Left colon (tissue), 2 donors: ENCODE results near the gene PRICKLE2. TPM values are rescaled to one million over a fixed set of nuclear protein-coding genes. Genes with fewer than 3 reads are reported as not detected.
"Not testable (repeated sequence)": the region's sequence is repeated elsewhere in the genome, so short reads cannot be mapped to it uniquely, and the experiment has no call there.

ENCODE experiments used
- ATAC-seq: fragments of 200-7000 bp; cut with Tn5 transposase; one replicate; pipeline ENCODE4 v1.9.1; 2020; ENCODE audit warnings: mild to moderate bottlenecking, moderate library complexity
- DNase-seq, 2 donors: peaks; one replicate each; pipeline ENCODE4 v3.0.0-alpha.2; 2020
- intact Hi-C, 2 donors: fragments of 100-400 bp; cut with DNase I in 1 of 2; cut with micrococcal nuclease in 1 of 2; formaldehyde crosslinking; loops; one replicate each; pipeline versions ENCODE4 v1.11.2 to v1.14.0; 2022; cut with DNase I, micrococcal nuclease
- total RNA-seq, 2 donors: library from RNA; stranded (reverse); fragmentation: NEBNext Ultra II Directional; extraction: Animal tissue kit (Norgen Biotek cat#: 25700); gene quantifications; one replicate each; pipeline ENCODE4 v1.2.1, GENCODE V29; 2021
- donor health status: DM: no; HTN: no; CAD: no.
- donor health status: DM: yes; HTN: yes; CAD: no.

Gene PRICKLE2
- total RNA-seq, 2 donors from 2014 or later: 2.6 to 13.2 TPM

- intact Hi-C loops: no loop called here
- ATAC-seq (peak; percentile 76), DNase-seq (no peak)
These were observed 131.2 kb downstream of the PRICKLE2 start for GRCh38 chr3:64093825-64094712.

- intact Hi-C loops: no loop called here
- no peak for DNase-seq
- ATAC-seq: no peak
These were observed 132.1 kb downstream of the PRICKLE2 start for GRCh38 chr3:64093211-64093610.

GRCh38 chr3:64091501-64091900 lies 133.8 kb downstream of the PRICKLE2 start:
- DNase-seq (no peak), ATAC-seq (no peak)

DNA sequence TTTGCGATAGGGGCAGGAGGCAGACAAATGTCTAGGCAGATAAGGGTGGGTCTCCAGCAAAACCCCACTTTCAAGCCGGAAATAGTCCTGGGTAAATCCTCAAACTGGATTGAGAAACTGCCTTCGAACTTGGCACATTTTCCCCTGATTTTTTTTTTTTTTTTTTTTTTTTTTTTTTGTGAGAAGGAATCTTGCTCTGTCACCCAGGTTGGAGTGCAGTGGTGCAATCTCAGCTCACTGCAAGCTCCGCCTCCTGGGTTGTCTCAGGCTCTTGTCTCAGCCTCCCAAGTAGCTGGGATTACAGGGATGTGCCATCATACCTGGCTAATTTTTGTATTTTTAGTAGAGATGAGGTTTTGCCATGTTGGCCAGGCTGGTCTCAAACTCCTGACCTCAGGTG lies 135.9 kb downstream of the PRICKLE2 start:
- ATAC-seq, intact Hi-C loops, DNase-seq: not testable (repeated sequence)

More at GRCh38 chr3:64091501-64091900, 133.8 kb downstream of the PRICKLE2 start:
- intact Hi-C loops: no loop called here

DNA sequence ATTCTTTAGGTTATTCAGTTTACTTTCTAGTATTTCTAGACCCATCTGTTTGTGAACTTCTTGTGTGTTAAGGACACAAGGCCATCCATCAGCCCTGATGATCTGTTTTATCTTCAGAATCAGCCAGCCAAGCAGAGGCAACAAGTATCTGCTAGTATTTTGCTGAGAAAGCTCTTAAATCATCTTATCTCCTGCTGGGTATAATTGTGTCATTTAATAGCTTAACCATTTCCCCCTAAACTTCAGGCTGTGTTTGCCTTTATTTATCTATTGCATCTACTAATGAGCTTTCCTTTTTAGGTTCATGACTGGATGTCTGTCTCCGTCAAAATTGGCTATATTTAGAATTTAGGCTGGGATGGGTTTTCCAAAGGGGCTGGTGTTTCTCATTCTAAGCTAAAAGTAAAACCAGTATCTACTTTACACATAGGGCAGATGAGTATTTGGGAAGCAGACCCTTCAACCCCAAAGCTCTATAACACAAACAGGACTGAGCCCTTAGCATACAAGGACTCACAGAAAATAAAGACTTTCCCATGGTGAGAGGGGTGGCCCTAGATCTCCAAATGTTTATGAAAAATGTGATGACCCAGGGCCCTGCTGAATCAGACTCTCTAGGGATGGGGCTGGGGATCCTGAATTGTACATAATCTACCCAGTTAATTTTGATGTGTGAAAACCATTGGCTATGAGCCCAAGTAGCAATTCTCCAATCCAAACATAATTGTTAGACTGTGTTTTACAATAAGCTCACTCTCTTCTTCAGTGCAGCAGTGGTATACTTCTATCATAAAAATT lies 136.7 kb downstream of the PRICKLE2 start:
- intact Hi-C loops: no loop called here
- ATAC-seq: no peak
- no peak for DNase-seq

- DNase-seq (no peak), ATAC-seq (no peak)
- intact Hi-C loops: no loop called here
These were observed 138.6 kb downstream of the PRICKLE2 start for GRCh38 chr3:64086479-64087252.

DNA sequence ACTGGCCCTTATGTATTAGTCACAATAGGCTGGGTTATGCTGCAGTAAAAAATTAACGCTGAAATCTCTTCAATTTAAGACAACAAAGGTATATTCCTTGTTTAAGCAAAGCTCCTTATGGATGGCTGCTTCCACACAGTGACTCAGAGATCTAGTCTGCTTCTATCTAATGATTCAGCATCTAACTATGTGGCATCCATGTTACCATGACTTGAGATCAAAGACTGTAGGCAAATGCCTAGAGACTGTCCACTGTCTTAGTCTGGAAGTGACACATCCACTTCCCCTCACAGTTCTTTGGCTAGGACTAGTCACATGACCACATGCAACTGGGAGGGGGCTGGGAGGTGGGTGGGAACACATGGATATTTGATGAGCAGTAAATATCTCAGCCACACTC lies 140.6 kb downstream of the PRICKLE2 start:
- DNase-seq: no peak
- no peak for ATAC-seq
- intact Hi-C loops: no loop called here

- no peak for ATAC-seq
- no peak for DNase-seq
- intact Hi-C loops: no loop called here
These were observed 141.7 kb downstream of the PRICKLE2 start for GRCh38 chr3:64083575-64083974.

GRCh38 chr3:64082961-64083541 lies 142.2 kb downstream of the PRICKLE2 start:
- intact Hi-C loops: no loop called here
- no peak for ATAC-seq

GRCh38 chr3:64082411-64082810 lies 142.9 kb downstream of the PRICKLE2 start:
- ATAC-seq: no peak
- DNase-seq: no peak
- intact Hi-C loops: no loop called here

More at GRCh38 chr3:64082961-64083541, 142.2 kb downstream of the PRICKLE2 start:
- DNase-seq: no peak

DNA sequence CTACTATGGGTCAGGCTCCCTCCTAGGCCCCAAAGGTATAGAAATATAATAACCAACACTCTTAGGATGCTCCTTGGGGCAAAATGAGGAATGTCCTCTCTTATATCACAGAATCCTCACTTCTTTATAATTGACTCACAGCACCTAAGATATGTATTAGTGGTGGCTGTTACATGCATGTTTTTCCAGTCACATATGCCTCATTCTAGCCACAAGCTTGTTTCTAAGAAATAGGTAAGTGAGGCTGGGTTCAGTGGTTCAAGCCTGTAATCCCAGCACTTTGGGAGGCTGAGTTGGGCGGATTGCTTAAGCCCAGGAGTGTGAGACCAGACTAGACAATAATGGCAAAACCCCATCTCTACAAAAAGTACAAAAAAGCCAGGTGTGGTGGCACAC lies 144.0 kb downstream of the PRICKLE2 start:
- no peak for ATAC-seq

DNA sequence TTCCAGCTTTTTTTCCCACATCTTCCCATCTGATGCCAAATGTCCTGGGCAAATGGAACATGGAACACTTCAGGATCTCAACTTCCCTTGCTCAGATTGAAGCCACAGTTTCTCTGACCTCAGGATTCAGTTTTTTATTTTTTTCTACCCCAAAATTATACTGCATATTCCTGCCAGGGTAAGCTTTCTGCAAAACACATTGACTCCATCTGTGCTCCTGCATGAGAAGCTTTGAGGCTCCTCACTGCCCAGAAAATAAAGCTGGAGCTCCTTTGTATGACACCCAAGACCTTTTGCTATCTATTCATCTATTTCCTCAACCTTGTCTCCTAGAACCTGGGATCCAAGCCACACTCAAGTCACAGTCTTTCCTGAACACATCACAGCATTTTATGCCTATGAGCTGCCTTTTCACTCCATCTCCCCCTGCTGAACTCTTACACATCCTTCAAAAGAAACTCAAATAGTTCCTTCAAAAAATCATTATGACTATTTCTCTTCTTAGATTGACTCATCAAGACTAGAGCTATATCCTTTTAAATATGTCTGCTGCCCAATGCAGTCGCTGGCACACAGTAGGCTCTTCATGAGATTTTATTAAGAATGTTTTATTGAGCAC lies 144.5 kb downstream of the PRICKLE2 start:
- DNase-seq (no peak), ATAC-seq (no peak)
- intact Hi-C loops: no loop called here

More for the DNA sequence above, 144.0 kb downstream of the PRICKLE2 start:
- DNase-seq: no peak
- intact Hi-C loops: no loop called here

DNA sequence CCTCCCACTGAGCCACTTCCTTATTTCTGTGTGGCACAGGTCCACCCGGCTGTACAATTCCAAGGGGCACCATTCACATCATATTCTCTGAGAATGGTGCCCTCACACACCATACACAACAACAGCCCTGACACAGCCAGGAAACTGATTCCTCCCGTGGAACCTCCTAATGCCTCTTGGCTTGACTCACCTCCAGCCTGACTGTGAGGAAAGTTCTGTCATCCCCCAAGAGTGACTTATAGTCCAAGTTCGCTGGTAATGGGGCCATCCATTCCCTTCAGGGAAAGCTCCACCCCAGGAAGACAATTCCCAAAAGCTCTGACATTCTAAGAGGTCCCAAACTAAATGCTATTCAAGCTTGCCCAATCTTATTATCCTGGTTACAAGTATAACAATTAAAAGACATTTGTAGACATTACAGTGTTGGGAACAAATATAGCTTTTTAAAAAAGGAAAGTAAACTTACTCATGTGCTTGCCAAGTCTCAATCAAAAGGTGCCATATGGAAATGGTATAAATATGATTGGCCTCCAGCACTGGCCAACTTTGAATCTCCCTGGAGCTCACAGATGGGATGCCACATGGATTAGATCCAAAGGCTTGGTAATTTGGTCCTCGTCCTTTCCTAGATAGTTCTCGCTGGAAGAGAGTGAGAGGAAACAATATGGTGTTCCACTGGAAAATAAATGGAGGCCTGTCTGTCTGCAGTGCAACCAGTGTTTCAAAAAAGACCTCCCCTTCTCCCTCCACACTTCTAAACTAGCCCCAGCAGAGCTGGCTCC lies 145.7 kb downstream of the PRICKLE2 start:
- no peak for ATAC-seq

GRCh38 chr3:64078966-64079365 lies 146.3 kb downstream of the PRICKLE2 start:
- no peak for DNase-seq
- intact Hi-C loops: no loop called here
- no peak for ATAC-seq

More for the DNA sequence above, 145.7 kb downstream of the PRICKLE2 start:
- intact Hi-C loops: no loop called here
- DNase-seq: no peak

- intact Hi-C loops: no loop called here
- no peak for DNase-seq
- no peak for ATAC-seq
These were observed 150.2 kb downstream of the PRICKLE2 start for GRCh38 chr3:64074895-64075679.

DNA sequence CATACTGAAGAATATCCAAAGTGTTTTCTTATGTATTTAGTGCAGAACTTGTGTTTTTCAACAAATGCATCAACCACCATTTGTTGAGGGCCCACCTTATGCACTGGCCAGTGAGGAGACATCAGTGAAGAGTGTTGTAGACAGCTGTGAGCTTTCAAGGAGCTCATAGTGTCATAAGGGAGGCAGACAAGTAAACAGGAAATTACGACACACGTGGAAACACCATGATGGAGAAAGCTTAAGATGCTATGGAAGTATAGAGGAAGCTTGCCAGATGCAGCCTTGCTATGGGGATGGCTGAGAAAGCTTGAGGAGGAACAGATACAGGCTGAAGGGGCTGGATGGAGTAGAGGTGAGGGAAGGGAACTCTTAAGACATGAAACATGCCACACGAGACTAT lies 151.2 kb downstream of the PRICKLE2 start:
- ATAC-seq (no peak), DNase-seq (no peak)
- intact Hi-C loops: no loop called here
